NCI-H524 (cell line): ENCODE measurements around the gene PPM1E.
A peak's percentile ranks its signal among the peaks of the same experiment; 100 is the strongest.
"Not testable (repeated sequence)": the region's sequence is repeated elsewhere in the genome, so short reads cannot be mapped to it uniquely, and the experiment has no call there.

Source experiments
- DNase-seq, 2 experiments: peaks; one replicate each; lab custom pipeline; 2025; lab: John Stamatoyannopoulos, UW

Gene PPM1E

DNA sequence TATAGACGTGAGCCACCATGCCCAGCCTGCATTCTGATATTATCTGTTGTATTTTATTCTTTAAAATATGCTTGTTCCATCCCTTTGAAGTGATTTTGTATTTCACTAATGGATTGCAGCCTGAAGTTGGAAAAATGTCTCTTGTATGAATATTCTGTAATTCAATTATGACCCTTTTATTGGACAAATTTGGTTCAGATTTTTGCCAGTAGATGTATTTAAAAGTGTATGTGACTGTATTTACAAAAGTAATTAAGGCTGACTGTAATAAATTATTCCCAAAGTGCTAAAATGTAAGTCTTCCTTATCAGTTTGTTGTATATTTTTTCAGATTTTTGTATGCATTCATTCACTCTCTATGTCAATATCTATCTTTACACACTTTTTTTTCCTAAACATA lies 23.8 kb downstream of the PPM1E start:
- no peak for DNase-seq

DNA sequence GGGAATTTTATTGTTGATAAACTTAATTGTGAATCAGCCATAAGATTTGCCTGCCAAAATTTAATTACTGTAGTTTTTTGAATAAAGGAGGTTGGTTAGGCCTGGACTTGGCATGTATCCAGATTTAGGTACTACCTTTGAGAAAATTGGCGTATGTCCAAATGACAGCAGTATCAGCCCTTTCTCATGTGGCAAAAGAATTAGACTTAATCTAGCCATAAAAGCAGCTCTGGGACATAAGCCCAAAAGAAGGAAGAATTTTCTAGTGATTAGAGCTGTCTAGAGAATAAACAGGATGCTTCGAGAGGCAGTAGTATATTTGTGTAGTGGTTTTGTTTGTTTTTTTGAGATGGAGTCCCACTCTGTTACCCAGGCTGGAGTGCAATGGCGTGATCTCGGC lies 27.7 kb downstream of the PPM1E start:
- DNase-seq = peak; percentile 53 to 79

- DNase-seq = no peak
Measured at GRCh38 chr17:58785097-58785496, 29.4 kb downstream of the PPM1E start.

GRCh38 chr17:58786586-58787295 lies 31.1 kb downstream of the PPM1E start:
- no peak for DNase-seq

GRCh38 chr17:58788199-58788598 lies 32.5 kb downstream of the PPM1E start:
- DNase-seq = peak; percentile 6 to 35

DNA sequence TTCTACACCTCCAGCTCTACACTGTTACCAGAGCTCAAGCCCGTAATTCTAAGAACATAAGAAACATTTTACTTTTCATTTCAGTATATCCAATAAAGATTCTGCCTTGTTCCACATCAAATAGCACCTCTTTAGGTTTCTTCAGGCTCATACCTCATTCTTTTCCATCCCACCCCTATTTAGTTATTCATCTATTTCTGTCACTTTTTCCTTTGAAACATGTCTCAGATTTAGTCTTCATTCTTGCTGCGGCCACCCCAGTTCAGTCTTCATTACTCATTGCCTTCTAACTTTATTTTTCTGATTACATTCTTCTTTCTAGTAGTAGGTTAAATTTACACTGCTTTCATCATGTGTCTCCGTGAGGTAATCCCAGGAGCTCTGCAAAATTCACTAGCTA lies 33.5 kb downstream of the PPM1E start:
- no peak for DNase-seq

DNA sequence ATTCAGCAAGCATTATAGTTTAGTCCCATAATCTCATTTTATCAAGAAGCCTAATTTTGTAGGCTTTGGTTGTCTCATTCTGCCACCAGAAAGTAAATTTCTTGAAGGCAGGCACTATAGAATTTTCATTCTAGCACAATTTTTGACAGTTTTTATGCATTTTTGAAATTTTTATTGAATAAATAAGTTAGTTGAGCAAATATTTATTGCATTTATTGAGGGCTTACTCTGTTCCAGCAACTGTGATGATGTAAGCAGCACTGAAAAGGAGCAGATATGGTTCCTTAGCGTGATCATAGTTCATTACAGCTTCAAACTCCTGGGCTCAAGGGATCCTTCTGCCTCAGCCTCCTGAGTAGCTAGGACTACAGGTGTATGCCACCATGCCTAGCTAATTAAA lies 34.2 kb downstream of the PPM1E start:
- DNase-seq = no peak

DNA sequence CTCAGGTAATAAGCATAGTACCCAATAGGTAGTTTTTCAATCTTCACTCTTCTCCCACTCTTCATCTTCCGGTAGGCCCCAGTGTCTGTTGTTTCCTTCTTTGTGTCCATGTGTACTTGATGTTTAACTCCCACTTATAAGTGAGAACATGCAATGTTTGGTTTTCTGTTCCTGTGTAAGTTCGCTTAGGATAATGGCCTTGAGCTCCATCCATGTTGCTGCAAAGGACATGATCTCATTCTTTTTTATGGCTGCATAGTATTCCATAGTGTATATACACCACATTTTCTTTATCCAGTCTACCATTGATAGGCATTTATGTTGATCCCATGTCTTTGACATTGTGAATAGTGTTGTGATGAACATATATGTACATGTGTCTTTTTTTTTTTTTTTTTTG lies 38.9 kb downstream of the PPM1E start:
- DNase-seq = not testable (repeated sequence)

- no peak for DNase-seq
Measured at GRCh38 chr17:58802188-58802587, 46.5 kb downstream of the PPM1E start.

GRCh38 chr17:58806046-58806445 lies 50.4 kb downstream of the PPM1E start:
- no peak for DNase-seq

DNA sequence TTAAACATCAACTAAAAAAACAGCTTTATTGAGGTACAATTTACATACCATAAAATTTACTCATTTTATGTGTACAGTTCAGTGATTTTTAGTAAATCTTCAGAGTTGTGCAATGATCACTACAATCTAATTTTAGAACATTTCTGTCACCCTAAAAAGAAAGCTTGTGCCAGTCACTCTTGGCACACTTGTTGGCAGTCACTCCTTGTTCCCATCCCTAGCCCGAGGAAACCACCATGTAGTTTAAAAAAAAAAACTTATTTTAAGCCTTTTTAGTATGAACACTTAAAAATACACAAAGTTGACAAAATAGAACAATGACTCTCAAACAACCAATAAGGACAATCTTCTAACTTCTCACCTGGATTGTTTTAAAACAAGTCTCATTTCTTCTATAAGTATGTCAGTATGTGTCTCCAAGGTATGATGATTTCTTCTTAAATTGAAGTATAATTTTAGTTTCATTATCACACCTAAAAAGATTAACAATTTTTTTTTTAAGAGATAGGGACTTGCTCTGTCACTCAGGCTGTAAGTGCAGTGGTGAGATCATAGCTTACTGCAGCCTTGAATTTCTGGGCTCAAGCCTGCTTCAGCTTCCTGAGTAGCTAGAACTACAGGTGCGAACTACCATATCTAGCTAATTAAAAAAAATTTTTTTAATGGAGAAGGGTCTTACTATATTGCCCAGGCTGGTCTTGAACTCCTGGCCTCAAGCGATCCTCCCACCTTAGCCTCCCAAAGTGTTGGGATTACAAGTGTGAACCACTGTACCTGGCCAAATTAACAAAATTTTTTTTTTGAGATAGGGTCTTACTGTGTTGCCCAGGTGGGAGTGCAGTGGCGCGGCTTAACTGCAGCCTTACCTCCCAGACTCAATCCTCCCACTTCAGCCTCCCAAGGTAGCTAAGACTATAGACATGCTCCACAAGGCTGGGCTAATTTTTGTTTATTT lies 53.2 kb downstream of the PPM1E start:
- DNase-seq = no peak

GRCh38 chr17:58809564-58809936 lies 53.9 kb downstream of the PPM1E start:
- DNase-seq = no peak

DNA sequence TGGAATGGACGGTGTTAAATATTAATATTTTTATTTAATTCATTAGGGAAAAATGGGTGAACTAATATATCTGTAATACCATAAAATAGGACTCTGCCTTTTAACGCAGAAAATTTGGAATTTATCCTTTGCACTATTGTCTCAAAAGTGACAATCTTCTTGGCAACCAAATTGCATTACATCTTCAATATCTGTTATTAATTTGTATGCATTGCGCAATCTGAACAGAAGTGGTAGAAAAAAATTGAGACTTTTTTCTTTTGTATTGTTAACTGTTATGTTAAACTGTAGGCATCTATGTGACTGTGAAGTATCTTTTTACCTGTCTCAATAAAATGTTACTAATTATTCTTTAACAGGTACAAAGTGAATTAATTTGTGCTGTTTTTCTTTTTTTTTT lies 55.6 kb downstream of the PPM1E start:
- DNase-seq = no peak

DNA sequence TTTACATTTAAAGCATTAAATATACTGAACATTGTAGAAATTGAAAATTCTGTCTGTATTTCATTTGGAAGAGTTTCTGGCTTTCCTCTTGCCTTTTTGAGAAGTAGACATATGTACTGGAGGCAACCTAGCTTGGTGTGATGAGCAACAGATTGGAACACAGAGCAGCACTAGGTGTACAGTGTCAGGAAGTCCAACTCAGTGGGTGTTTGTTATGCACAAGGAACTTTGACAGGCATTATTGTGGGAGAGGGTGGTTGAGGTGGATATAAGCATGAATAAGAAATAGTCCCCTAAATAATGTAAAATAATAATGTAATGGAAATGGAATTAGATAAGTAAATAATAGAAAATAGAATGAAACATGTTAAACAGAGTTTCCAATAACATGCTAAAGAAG lies 58.1 kb downstream of the PPM1E start:
- DNase-seq = no peak

- no peak for DNase-seq
Measured at GRCh38 chr17:58818654-58819053, 63.0 kb downstream of the PPM1E start.

GRCh38 chr17:58822148-58823050 lies 66.7 kb downstream of the PPM1E start:
- DNase-seq = peak; percentile 86 to 93

DNA sequence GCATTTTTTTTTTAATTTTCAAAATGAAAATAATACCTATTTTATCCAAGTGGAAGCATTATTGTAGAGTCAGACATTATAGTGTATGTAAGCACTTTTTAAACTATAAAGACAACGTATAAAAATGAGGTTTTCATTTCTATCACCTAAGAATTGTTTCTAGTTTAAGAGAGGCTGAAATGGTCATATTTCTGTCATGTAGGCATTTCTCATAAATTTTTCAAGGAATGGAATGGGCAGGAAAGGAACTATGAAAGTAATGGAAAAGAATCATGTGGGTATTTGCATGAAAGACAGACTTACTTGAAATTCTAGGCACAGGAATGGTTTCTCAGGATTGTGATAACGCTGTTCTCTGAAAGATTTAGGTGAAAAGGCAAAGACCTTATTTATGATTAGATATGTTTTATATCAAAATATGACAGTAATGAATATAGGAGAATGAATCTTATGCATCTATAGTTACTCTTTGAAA lies 67.4 kb downstream of the PPM1E start:
- DNase-seq = no peak

DNA sequence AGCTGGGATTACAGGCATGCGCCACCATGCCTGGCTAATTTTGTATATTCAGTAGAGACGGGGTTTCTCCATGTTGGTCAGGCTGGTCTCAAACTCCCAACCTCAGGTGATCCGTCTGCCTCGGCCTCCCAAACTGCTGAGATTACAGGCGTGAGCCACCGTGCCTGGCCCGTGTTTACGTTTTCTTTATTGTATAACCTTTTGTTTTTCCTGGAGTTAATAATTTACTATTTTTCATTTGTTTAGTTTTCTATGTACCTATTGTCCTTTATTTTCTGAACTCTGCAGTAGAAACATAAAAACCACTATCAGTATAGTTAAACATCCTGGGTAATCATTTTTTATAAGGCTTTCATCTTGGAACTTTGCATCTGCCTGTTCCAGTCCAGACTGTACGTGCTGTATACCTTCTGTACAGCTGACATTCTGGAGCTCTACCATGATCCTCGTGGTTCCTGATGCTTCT lies 73.6 kb downstream of the PPM1E start:
- DNase-seq = no peak

DNA sequence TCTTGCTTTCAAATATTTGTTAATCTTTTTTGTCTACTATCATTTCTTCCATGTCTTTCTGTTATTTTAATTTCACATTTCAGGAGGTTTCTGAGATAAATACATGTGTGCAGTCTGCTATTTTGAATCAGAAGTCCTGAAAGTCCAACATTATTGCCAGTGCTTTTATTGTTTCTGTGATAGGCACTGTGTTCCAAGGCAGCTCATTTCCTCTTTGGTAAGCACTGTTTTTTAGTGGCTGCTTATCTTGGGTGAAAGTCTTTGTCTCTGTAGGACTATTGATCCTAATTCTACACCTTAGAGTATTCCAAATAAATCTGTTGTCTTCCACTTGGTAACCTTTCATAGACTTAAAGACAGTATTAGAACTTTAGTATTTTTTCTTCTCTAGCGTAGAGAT lies 76.1 kb downstream of the PPM1E start:
- no peak for DNase-seq

- no peak for DNase-seq
Measured at GRCh38 chr17:58832514-58832913, 76.9 kb downstream of the PPM1E start.

- no peak for DNase-seq
Measured at GRCh38 chr17:58837699-58838098, 82.0 kb downstream of the PPM1E start.
